Measurements from ENCODE around the gene ENTREP1. TPM values are rescaled to one million over a fixed set of nuclear protein-coding genes. Genes with fewer than 3 reads are reported as not detected.

The ENTREP1 gene
- total and polyA plus RNA-seq, 10 donors, result 0.61 to 2.6 (median 1.2) TPM

GRCh38 chr9:69279733-69280132, 45.3 kb upstream of the ENTREP1 start:
- Histone ChIP-seq H3K36me3 (no peaks in the 10 kb centered on the region), H3K27ac (no peak overlapping the region), H3K4me1 (no peaks in the 10 kb centered on the region), H3K9me3 (peaks cover 0 to 13% (median under 1%) of the 10 kb centered on the region in 8 donors), H3K4me3 (no peak overlapping the region), H3K27me3 (replicated peaks in 1 of 7) (no peaks in the 10 kb centered on the region)
- TF ChIP-seq CTCF (IDR thresholded peaks at IDR 0.05 in 8 of 11, conservative IDR thresholded peaks at IDR 0.05 in 3 of 11) (no peak), POLR2A (IDR thresholded peaks at IDR 0.05) (no peak), POLR2AphosphoS5 (IDR thresholded peaks at IDR 0.05) (no peak)
- intact Hi-C loops (cut with DNase I; ENCODE audit: low total_unique reads), result no loop called here
- no peak for DNase-seq
- 22 to 67% (median 49%) methylated on average over 3 of the region's 3 CpGs for WGBS, 5 donors

- intact Hi-C loops (cut with DNase I; ENCODE audit: low total_unique reads), result no loop called here
- WGBS, 5 donors, result 67 to 80% (median 76%) methylated on average over 2 of the region's 2 CpGs
- no peak for DNase-seq
- H3K4me3 ChIP-seq, result no peak overlapping the region
- H3K36me3 ChIP-seq, result no peaks in the 10 kb centered on the region
- H3K27ac ChIP-seq, result no peak overlapping the region
- H3K9me3 ChIP-seq, result peaks cover 0 to 10% (median 0%) of the 10 kb centered on the region in 8 donors
- peaks cover 0 to 9% (median 0%) of the 10 kb centered on the region in 7 donors for H3K27me3 ChIP-seq (replicated peaks in 1 of 7)
- TF ChIP-seq POLR2A (IDR thresholded peaks at IDR 0.05) (no peak), POLR2AphosphoS5 (IDR thresholded peaks at IDR 0.05) (no peak), CTCF (IDR thresholded peaks at IDR 0.05 in 8 of 11, conservative IDR thresholded peaks at IDR 0.05 in 3 of 11) (no peak)
- H3K4me1 ChIP-seq, result no peaks in the 10 kb centered on the region
Measured at GRCh38 chr9:69283003-69283402, 42.0 kb upstream of the ENTREP1 start.

GRCh38 chr9:69292078-69292477, 32.9 kb upstream of the ENTREP1 start:
- Histone ChIP-seq H3K9me3 (peaks cover 0 to 5% (median 0%) of the 10 kb centered on the region in 8 donors), H3K36me3 (no peaks in the 10 kb centered on the region), H3K4me3 (no peak overlapping the region), H3K27ac (no peak overlapping the region), H3K27me3 (replicated peaks in 1 of 7) (peaks cover 0 to 9% (median 0%) of the 10 kb centered on the region in 7 donors), H3K4me1 (no peaks in the 10 kb centered on the region)
- TF ChIP-seq CTCF (IDR thresholded peaks at IDR 0.05 in 8 of 11, conservative IDR thresholded peaks at IDR 0.05 in 3 of 11), result no peak
- TF ChIP-seq POLR2A (IDR thresholded peaks at IDR 0.05), result no peak
- TF ChIP-seq POLR2AphosphoS5 (IDR thresholded peaks at IDR 0.05), result no peak
- DNase-seq, result no peak
- 83 to 96% (median 91%) methylated on average over 3 of the region's 3 CpGs for WGBS, 5 donors
- intact Hi-C loops (cut with DNase I; ENCODE audit: low total_unique reads), result no loop called here

- 47 to 81% (median 63%) methylated on average over 1 of the region's 1 CpG for WGBS, 5 donors
- intact Hi-C loops (cut with DNase I; ENCODE audit: low total_unique reads), result no loop called here
- H3K9me3 ChIP-seq, result peaks cover 0 to 5% (median 0%) of the 10 kb centered on the region in 8 donors
Measured at GRCh38 chr9:69293156-69293555, 31.9 kb upstream of the ENTREP1 start.

More at GRCh38 chr9:69293156-69293555, 31.9 kb upstream of the ENTREP1 start:
- no peaks in the 10 kb centered on the region for H3K4me1 ChIP-seq
- no peak overlapping the region for H3K4me3 ChIP-seq
- peaks cover 0 to 6% (median 0%) of the 10 kb centered on the region in 7 donors for H3K27me3 ChIP-seq (replicated peaks in 1 of 7)
- no peak for TF ChIP-seq CTCF (IDR thresholded peaks at IDR 0.05 in 8 of 11, conservative IDR thresholded peaks at IDR 0.05 in 3 of 11)
- TF ChIP-seq POLR2A (IDR thresholded peaks at IDR 0.05), result no peak
- TF ChIP-seq POLR2AphosphoS5 (IDR thresholded peaks at IDR 0.05), result no peak
- no peak for DNase-seq
- no peaks in the 10 kb centered on the region for H3K36me3 ChIP-seq
- no peak overlapping the region for H3K27ac ChIP-seq
